AG09309 (cell line): ENCODE results near the gene ARMC5.
"Not testable (repeated sequence)": the region's sequence is repeated elsewhere in the genome, so short reads cannot be mapped to it uniquely, and the experiment has no call there.

Experiments
- DNase-seq: peaks from one replicate; pipeline ENCODE4 v3.0.0-alpha.2; 2010; ENCODE audit warnings: low read depth
- H3K4me3 ChIP-seq: 2 replicates; pipeline ENCODE4 v1.5.1; 2011; ENCODE audit warnings: mild to moderate bottlenecking, low read depth, low read length, moderate library complexity; ENCODE audit not compliant: control insufficient read depth
- CTCF ChIP-seq: IDR thresholded peaks from 2 replicates; pipeline ENCODE4 v1.5.1; 2011; ENCODE audit warnings: mild to moderate bottlenecking, low read depth, low read length, inconsistent platforms; ENCODE audit not compliant: insufficient read depth, control insufficient read depth; ENCODE audit errors: missing control alignments

Gene ARMC5

GRCh38 chr16:31414706-31415105, 44.6 kb upstream of the ARMC5 start:
- H3K4me3 ChIP-seq, result no peak overlapping the region
- no peak for DNase-seq
- no peak for TF ChIP-seq CTCF

- H3K4me3 ChIP-seq, result no peak overlapping the region
- DNase-seq, result no peak
- TF ChIP-seq CTCF, result no peak
These were observed 42.9 kb upstream of the ARMC5 start for GRCh38 chr16:31416371-31416770.

GRCh38 chr16:31417036-31417435, 42.3 kb upstream of the ARMC5 start:
- H3K4me3 ChIP-seq, DNase-seq: not testable (repeated sequence)

GRCh38 chr16:31417916-31418315, 41.4 kb upstream of the ARMC5 start:
- DNase-seq, result no peak
- TF ChIP-seq CTCF, result no peak
- no peak overlapping the region for H3K4me3 ChIP-seq

- H3K4me3 ChIP-seq, result no peak overlapping the region
- DNase-seq, result no peak
- TF ChIP-seq CTCF, result no peak
These were observed 39.3 kb upstream of the ARMC5 start for GRCh38 chr16:31420037-31420436.

GRCh38 chr16:31421587-31421986, 37.7 kb upstream of the ARMC5 start:
- DNase-seq, result no peak
- H3K4me3 ChIP-seq, result no peak overlapping the region
- TF ChIP-seq CTCF, result no peak

- TF ChIP-seq CTCF, result no peak
- no peak overlapping the region for H3K4me3 ChIP-seq
- no peak for DNase-seq
These were observed 36.1 kb upstream of the ARMC5 start for GRCh38 chr16:31423241-31423640.

GRCh38 chr16:31423801-31424200, 35.5 kb upstream of the ARMC5 start:
- H3K4me3 ChIP-seq, result no peak overlapping the region

More at GRCh38 chr16:31423801-31424200, 35.5 kb upstream of the ARMC5 start:
- no peak for TF ChIP-seq CTCF
- no peak for DNase-seq
